ENCODE data around the gene JPH3.

DNA sequence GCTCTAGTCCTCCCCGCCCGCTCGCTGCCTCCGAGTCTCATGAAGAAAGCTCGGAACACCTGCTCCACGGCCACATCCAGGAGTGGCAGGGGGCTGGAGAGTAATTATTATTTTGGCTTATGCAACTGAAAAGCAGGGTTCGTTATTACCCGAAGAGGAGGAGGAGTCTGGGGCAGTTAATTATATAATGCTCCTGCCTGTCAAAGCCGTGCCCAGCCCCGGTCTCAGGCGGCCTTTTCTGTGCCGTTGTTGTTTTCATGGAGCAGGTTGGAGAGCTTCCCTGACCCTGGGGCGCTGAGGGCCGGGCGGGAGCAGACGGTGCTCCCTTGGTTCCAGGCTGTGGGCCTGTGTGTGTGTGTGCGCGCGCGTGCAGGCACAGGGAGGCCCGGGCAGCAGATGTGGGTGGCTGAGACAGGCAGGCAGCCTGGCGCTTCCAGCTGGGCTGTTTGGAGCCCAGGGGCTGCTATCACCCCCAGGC is 2.4 kb downstream of the JPH3 start:
- no peak for TF ChIP-seq YY1 (IDR thresholded peaks at IDR 0.05; ENCODE audit: insufficient read depth, insufficient read length)
- no peak for TF ChIP-seq SUZ12 (IDR thresholded peaks at IDR 0.05; ENCODE audit: extremely low read depth, insufficient read depth, insufficient read length)
- no peak for TF ChIP-seq ZNF274 (IDR thresholded peaks at IDR 0.05; ENCODE audit: low read depth, low read length)
